Stimulated activated CD8-positive, alpha-beta memory T cell treated with anti-CD3 and anti-CD28 coated beads, Interleukin-12 subunit alpha, Interleukin-12 subunit beta, amount 100 ng/mL, for 24 hours (primary cell): ENCODE results near the gene NHSL2.
A peak's percentile ranks its signal among the peaks of the same experiment; 100 is the strongest.

Source experiments
- DNase-seq: peaks from one replicate; pipeline ENCODE4 v3.0.0-alpha.2; 2020; ENCODE audit errors: extremely low read depth

NHSL2 gene

DNA sequence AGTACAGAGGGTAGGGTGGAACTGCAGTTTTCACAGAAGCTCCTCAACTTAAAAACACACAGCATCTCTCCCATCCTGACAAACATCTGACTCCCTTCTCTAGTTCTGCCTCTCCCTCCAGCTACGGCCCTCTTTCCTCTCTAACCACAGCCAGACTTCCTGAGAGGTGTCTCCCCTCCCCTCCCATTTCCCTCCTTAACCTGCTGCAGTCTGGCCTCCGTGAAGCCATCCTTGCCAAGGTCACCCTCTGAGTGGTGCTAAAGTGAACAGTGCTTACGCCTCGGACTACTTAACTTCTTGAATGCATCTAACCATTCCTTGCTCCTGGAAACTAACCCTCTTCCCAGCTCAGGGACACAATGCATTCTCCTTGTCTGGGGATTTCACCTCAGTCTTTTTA is 167.8 kb downstream of the NHSL2 start:
- DNase-seq, result no peak

- no peak for DNase-seq
Measured at GRCh38 chrX:72079607-72080006, 169.0 kb downstream of the NHSL2 start.

DNA sequence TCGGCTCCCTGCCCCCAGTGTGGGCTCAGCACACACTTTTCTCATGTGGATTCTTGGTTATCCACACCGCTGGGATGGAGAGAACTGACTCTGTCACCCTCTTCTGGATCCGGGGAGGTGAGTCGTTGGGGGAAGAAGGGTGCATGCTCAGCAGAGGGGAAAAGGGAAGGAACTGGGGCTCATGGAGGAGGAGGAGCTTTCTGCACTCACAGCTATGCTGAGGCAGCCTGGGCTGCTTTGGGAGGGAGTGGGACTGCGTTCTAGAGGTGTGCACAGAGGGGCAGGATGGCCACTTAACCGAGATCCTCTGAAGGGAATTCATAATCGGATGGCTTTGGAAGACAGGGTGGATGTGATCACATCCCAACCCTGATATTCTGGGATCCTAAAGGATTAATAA is 169.5 kb downstream of the NHSL2 start:
- DNase-seq, result no peak

DNA sequence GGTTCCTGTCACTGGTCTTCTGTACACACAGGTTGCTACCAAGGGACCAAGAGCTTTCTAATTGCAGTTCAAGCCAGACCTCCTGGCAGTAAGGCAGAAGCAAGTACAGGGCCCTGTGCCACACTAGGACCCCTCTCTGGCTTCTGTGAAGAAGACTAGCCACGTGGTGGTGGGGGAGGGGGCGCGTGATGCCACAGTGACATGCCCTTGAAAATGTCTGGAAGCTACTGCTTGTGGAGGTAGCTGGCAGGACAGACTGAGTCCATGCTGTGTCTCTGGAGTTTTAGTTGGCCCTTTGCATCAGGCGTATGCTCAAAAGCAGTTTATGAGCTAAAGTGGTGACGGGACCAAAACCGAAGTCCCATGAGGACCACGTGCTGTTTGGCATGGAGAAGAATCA is 170.2 kb downstream of the NHSL2 start:
- DNase-seq, result no peak

- DNase-seq, result no peak
Measured at GRCh38 chrX:72081605-72082320, 171.1 kb downstream of the NHSL2 start.

DNA sequence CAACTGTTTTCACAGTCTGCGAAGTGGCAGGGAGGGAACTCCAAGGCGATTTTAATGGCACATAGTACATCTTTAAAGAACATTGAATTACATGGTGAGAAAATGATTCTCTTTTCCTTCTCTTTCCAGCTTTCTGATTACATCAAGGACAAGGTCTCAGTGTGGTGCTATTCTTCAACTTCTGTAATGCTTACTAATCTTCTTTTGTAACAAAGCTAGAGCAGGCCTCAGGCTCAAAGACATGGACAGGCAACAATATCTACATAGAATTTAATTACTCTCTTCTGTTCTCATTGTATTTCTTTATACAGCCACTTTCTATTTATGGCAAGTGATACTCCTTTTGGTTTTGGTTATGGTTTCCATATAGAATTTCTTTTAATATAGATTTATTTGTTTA is 172.6 kb downstream of the NHSL2 start:
- no peak for DNase-seq

GRCh38 chrX:72084114-72084513 is 173.5 kb downstream of the NHSL2 start:
- DNase-seq, result no peak

GRCh38 chrX:72086995-72087394 is 176.3 kb downstream of the NHSL2 start:
- no peak for DNase-seq

- no peak for DNase-seq
Measured at GRCh38 chrX:72088761-72089160, 178.1 kb downstream of the NHSL2 start.

DNA sequence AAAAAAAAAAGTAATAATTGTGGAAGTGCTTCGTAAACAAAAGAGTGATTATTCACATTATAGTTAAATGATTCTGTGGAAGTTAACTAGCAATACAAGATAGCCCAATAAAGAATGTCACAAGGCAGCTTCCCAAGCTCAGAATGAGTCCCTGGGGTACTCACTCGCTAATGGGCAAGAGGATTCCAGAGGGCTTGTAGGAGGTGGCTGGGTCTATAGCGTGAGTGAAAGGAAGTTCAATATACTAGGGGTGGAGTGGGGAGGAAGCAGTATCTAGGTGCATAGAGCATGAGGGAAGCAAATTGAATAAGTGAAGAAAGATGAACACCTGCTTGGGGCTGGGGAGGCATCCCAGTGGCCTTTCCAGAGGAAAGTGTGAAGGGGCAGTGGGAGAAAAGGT is 178.6 kb downstream of the NHSL2 start:
- no peak for DNase-seq

DNA sequence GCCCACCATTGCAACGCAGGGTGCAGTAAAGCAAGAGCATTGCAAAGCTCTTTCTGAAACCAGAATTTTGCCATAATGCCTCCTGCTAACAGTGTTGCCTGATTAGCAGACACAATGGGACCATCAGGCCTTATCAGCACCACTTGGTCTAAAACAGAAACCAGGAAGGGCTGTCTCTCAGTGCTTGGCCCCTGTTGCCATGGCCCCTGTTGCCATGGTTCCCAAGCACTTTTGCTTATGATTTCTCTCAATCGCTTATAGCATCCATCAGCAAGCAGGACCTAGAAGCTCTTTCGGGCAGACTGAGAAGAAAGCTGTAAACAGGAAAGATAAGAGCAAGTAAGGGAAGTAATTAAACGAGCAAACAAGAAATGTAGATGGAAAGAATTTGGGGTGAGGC is 184.2 kb downstream of the NHSL2 start:
- peak; percentile 14 for DNase-seq

DNA sequence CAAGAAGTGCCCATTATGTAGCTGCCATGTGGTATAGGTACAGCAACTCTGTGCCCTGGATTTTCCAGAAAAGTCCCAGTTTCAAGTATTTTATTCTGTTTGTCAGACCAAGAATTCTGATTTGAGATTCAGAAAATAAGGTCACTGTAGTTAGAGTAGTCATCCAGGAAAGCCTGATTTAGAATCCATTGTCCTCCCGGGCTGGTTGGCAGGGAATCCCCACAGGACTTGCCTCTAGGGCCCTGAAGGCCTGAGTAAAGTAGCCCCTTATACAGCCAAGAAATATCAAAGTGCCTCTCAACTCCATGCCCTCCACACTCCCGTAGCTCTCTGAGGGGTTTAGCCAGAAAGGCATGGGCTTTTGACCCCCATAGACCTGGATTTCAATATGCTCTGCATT is 184.7 kb downstream of the NHSL2 start:
- no peak for DNase-seq

DNA sequence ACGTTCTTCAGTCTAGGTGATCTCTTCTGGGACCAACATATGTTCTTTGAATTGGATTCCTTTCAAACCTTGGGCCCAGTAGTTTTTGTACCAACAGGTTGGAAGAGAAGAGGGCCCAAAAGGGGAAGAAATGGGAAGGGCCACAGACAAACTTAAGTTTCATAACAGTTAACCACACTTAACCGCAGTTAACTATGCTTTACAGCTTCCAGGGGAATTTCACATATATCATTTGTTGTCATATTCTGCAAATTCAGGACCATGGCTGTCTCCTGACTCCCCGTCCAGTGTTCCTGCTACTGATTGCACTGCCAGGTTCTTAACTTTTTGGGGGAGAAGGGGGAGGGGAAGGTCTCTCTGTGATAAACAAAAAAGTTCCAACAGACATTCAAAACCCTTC is 186.5 kb downstream of the NHSL2 start:
- DNase-seq, result no peak

DNA sequence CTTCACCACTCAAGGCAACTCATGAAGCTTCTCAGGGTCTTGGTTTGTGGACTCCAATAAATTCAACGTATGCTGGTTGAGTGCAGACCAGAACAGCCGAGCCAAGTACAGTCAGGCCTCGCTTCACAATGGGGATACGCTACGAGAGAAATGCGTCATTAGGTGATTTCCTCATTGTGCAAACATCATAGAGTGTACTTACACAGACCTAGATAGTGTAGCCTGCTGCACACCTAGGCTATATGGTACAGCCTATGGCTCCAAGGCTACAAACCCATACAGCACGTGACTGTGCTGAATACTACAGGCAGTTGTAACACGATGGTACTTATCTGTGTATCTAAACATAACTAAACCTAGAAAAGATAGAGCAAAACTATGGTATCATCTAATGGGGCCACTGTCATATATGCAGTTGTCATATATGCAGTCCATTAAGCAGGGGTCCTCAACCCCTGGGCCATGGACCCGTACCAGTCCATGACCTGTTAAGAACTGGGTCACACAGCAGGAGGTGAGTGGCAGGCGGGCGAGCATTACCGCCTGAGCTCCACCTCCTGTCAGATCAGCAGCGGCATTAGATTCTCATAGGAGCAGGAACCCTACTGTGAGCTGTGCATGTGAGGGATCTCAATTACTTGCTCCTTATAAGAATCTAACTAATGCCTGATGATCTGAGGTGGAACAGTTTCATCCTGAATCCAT is 189.6 kb downstream of the NHSL2 start:
- no peak for DNase-seq

DNA sequence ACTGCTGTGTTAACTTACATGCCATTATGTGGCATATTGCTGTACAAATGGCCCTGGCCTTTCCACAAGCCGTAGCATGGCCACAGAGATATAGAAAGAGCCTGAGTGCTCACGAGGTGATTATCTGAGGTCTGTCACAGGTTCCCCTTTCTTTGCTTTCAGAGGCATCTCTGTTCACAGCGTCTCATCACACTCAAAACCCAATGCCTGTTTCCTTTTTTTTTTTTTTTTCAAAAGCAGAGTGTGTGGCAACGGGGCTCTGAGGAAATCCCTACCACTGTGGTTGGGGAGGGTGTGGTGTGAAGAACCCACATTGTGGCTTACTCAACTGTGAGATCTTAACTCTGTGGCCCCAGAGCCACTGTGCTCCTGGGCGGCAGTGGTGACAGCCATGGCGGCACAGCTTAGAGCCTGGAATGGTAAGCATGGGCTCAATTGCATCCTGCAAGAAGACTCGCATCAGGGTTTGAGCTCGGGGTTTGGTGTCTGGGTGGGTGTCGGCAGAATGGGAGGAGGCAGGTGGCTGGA is 190.2 kb downstream of the NHSL2 start:
- peak; percentile 26 for DNase-seq

DNA sequence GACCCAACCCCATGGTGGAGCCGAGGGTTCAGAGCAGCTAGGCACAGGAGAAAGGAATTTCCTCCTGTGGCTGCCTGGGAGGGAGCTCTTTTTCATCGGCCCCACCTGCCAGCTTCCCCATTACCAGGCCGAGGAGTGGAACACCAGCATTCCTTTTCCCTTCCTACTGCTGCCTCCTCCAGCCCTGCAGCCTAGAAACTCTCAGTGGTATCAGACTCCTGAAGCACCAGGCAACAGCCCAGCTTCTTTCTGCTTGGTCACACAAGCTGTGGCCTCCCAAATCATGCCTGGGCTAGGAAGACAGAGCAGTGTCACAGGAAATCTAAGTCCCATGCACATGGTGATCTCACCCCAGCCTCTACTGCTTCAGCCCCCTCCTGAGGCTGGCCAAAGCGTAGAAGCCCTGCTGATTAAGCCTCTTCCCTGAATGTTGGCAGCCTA is 191.0 kb downstream of the NHSL2 start:
- no peak for DNase-seq

- no peak for DNase-seq
Measured at GRCh38 chrX:72102126-72102525, 191.5 kb downstream of the NHSL2 start.

GRCh38 chrX:72102760-72103159 is 192.1 kb downstream of the NHSL2 start:
- no peak for DNase-seq

- DNase-seq, result no peak
Measured at GRCh38 chrX:72105436-72105835, 194.8 kb downstream of the NHSL2 start.

- DNase-seq, result no peak
Measured at GRCh38 chrX:72107320-72107719, 196.7 kb downstream of the NHSL2 start.

DNA sequence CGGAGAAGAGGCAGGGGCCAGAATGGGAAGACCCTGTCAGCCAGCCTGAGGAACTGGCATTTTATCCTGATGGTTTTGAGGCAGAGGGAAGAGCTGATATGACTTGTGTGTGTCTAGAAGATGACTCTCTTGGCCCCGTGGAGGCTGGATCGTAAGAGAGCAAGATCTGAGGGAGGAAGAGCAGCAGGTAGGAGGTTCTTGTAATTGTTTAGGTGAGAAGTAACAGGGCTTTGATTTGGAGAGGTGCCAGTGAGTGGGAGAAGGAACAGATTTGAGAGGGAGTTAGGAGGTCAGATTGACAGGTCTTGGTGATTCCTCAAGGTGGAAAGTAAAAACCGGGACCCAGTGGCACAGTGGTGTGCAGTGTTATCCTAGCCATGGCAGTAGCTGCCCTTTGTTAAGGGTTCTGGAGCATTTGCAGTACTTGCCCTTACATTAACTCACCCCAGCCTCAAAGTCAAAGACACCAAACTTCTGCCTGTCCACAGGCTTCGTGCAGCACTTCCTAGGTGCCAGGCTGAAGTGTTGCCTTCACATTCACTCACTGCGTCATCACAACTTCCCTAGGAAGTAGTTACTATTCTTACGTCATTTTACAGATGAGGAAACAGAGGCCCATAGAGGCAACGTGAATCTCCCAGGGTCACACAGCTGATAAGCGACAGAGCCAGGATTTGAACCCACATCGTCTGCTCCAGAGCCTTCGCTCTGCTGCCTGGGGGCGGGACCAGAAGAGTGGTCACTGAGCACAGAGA is 197.4 kb downstream of the NHSL2 start:
- DNase-seq, result no peak

- DNase-seq, result no peak
Measured at GRCh38 chrX:72108666-72109065, 198.0 kb downstream of the NHSL2 start.
